NT2/D1 (cell line): Measurements from ENCODE around the gene POLR2L.

Experiments
- SUZ12 ChIP-seq: IDR thresholded peaks from 2 replicates; pipeline ENCODE4 v1.6.1; 2011; ENCODE audit not compliant: insufficient read length, insufficient read depth; ENCODE audit errors: extremely low read depth
- YY1 ChIP-seq: IDR thresholded peaks from 2 replicates; pipeline ENCODE4 v1.6.1; 2011; ENCODE audit not compliant: insufficient read length, insufficient read depth
- ZNF274 ChIP-seq: IDR thresholded peaks from 2 replicates; pipeline ENCODE4 v1.6.1; 2011; ENCODE audit warnings: mild to moderate bottlenecking, low read depth, low read length

DNA sequence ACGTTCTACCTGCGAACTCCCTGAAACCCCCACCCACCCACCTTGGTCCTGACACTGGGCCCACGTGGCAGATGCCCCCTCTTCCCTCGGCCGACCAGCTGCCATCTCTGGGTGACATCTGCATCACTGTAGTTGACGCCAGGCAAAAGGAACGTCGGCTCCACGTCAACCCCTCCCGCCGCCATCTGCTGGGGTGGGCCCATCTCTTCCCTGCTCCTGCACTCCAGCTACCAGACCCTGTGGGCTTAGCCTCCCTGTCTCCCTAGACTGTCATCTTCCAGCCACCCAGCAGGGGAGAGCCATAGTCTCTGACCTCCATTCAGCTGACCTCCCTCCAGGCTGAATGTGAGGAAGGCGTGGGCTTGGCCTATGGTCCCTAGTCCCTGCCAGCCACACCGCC, 46.9 kb upstream of the POLR2L start:
- TF ChIP-seq YY1 (no peak), ZNF274 (no peak), SUZ12 (no peak)
